Neural cell (in vitro differentiated cells): ENCODE data around the gene CLDN24.

ENCODE experiments used
- EP300 ChIP-seq: fragments of 450-650 bp; conservative IDR thresholded peaks from 2 replicates; pipeline ENCODE4 v1.6.1; 2014; ENCODE audit warnings: antibody characterized with exemption, mild to moderate bottlenecking, moderate library complexity; ENCODE audit not compliant: poor library complexity, severe bottlenecking
- EZH2 ChIP-seq: fragments of 200-600, 300-800 bp; shearing (Covaris generic), sonication (generic); IDR thresholded peaks from 2 replicates; pipeline ENCODE4 v1.6.1; 2014; ENCODE audit warnings: antibody characterized with exemption, low read length, borderline replicate concordance, mild to moderate bottlenecking; ENCODE audit not compliant: insufficient read depth, poor library complexity, severe bottlenecking
- POLR2AphosphoS5 ChIP-seq: IDR thresholded peaks from 2 replicates; pipeline ENCODE4 v1.6.1; 2012
- RAD21 ChIP-seq: fragments of 450-650 bp; conservative IDR thresholded peaks from 2 replicates; pipeline ENCODE4 v1.6.1; 2014; ENCODE audit warnings: antibody characterized with exemption, mild to moderate bottlenecking, moderate library complexity
- SMC3 ChIP-seq: fragments of 450-650 bp; conservative IDR thresholded peaks from 2 replicates; pipeline ENCODE4 v1.6.1; 2014; ENCODE audit warnings: antibody characterized with exemption, mild to moderate bottlenecking, moderate library complexity; ENCODE audit not compliant: poor library complexity
- TAF1 ChIP-seq: IDR thresholded peaks from 2 replicates; pipeline ENCODE4 v1.6.1; 2012; ENCODE audit warnings: low read depth
- TF ChIP-seq, protein P1 (sequence below): IDR thresholded peaks from 2 replicates; pipeline ENCODE4 v1.6.1; 2012; ENCODE audit warnings: borderline replicate concordance
- TF ChIP-seq, protein P2 (sequence below): fragments of 450-650 bp; IDR thresholded peaks from 2 replicates; pipeline ENCODE4 v1.5.1; 2014; ENCODE audit warnings: antibody characterized with exemption, mild to moderate bottlenecking, moderate library complexity; ENCODE audit not compliant: poor library complexity, severe bottlenecking

DNA sequence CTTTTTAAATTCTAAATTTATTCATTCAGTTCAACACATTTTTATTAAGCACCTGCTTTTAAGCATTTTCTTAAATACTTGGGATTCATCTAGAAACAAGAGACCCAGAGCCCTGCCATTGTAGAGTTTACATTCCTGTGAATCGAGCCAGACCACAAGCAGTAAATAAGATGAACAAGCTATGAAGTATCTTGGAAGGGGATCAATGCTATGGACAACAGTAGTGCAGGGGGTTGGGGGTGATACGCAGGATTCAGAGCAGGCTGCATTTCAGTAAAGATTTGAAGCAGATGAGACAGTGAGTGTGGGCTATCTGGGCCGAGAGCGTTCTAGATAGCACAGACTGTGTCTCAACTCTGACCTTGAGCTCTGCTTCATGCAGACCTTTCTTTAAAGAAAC is 37.3 kb downstream of the CLDN24 start:
- no peak for TF ChIP-seq POLR2AphosphoS5
- TF ChIP-seq, protein P1, sequence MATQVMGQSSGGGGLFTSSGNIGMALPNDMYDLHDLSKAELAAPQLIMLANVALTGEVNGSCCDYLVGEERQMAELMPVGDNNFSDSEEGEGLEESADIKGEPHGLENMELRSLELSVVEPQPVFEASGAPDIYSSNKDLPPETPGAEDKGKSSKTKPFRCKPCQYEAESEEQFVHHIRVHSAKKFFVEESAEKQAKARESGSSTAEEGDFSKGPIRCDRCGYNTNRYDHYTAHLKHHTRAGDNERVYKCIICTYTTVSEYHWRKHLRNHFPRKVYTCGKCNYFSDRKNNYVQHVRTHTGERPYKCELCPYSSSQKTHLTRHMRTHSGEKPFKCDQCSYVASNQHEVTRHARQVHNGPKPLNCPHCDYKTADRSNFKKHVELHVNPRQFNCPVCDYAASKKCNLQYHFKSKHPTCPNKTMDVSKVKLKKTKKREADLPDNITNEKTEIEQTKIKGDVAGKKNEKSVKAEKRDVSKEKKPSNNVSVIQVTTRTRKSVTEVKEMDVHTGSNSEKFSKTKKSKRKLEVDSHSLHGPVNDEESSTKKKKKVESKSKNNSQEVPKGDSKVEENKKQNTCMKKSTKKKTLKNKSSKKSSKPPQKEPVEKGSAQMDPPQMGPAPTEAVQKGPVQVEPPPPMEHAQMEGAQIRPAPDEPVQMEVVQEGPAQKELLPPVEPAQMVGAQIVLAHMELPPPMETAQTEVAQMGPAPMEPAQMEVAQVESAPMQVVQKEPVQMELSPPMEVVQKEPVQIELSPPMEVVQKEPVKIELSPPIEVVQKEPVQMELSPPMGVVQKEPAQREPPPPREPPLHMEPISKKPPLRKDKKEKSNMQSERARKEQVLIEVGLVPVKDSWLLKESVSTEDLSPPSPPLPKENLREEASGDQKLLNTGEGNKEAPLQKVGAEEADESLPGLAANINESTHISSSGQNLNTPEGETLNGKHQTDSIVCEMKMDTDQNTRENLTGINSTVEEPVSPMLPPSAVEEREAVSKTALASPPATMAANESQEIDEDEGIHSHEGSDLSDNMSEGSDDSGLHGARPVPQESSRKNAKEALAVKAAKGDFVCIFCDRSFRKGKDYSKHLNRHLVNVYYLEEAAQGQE = no peak
- no peak for TF ChIP-seq EP300
- TF ChIP-seq, protein P2, sequence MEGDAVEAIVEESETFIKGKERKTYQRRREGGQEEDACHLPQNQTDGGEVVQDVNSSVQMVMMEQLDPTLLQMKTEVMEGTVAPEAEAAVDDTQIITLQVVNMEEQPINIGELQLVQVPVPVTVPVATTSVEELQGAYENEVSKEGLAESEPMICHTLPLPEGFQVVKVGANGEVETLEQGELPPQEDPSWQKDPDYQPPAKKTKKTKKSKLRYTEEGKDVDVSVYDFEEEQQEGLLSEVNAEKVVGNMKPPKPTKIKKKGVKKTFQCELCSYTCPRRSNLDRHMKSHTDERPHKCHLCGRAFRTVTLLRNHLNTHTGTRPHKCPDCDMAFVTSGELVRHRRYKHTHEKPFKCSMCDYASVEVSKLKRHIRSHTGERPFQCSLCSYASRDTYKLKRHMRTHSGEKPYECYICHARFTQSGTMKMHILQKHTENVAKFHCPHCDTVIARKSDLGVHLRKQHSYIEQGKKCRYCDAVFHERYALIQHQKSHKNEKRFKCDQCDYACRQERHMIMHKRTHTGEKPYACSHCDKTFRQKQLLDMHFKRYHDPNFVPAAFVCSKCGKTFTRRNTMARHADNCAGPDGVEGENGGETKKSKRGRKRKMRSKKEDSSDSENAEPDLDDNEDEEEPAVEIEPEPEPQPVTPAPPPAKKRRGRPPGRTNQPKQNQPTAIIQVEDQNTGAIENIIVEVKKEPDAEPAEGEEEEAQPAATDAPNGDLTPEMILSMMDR = no peak
- no peak for TF ChIP-seq RAD21
- no peak for TF ChIP-seq TAF1
- no peak for TF ChIP-seq EZH2
- TF ChIP-seq SMC3 = no peak
